ENCODE measurements around the gene PIGN. TPM values are rescaled to one million over a fixed set of nuclear protein-coding genes. Genes with fewer than 3 reads are reported as not detected.

Gene PIGN
- total RNA-seq, 1 experiment from 2014 or later, result 30.9 TPM

DNA sequence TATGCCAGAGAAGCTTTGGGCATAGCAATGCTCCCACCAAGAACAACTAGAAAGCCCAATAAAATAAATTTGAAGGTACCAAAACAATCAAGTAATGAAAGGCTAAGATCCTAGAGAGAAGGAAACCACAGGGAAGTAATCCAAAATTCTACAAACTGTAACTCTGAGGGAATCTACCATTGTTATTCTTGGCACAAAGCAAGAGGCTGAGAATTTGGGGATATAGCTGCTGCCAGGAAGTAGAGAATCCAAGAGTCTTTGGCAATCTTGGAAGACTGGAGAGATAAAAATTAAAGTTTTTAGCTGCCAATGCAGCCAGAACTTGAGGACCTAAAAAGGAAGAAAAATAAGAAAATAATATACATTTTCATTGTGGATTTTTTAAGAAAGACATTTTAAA is 68.5 kb downstream of the PIGN start:
- Mint-ChIP-seq H3K27me3 (ENCODE audit: low read depth) (no peaks in the 10 kb centered on the region), H3K4me3 (no peak overlapping the region), H3K36me3 (ENCODE audit: insufficient read depth in 1 of 3, low read depth in 3 of 3) (no peaks in the 10 kb centered on the region; a peak in 2 of 7 replicates), H3K27ac (peak overlapping the region in 1 of 3 experiments; percentile 16; a peak in 1 of 7 replicates), H3K9me3 (peaks cover 0 to 2% of the 10 kb centered on the region in 2 experiments; a peak in 2 of 5 replicates), H3K4me1 (no peaks in the 10 kb centered on the region)
- Histone ChIP-seq H2AFZ (ENCODE audit: low read length) (no peak overlapping the region), H3K9ac (ENCODE audit: extremely low read depth, insufficient read length, low read length) (no peak overlapping the region), H3K14ac (ENCODE audit: insufficient read depth, low read length) (no peak overlapping the region), H2BK12ac (ENCODE audit: insufficient read length, low read depth, low read length) (no peak overlapping the region), H3K4ac (ENCODE audit: low read depth, low read length) (no peak overlapping the region), H3K56ac (ENCODE audit: insufficient read length, low read depth, low read length) (no peak overlapping the region), H2BK120ac (ENCODE audit: low read depth, low read length, poor library complexity, severe bottlenecking) (no peak overlapping the region), H3K4me1 (ENCODE audit: insufficient read depth, low read length) (no peaks in the 10 kb centered on the region), H4K8ac (replicated peaks; ENCODE audit: insufficient read length, low read depth, low read length) (no peak overlapping the region), H3T11ph (ENCODE audit: low read length) (no peak overlapping the region), H3K9me3 (ENCODE audit: control insufficient read depth, low read depth, low read length) (no peaks in the 10 kb centered on the region), H3K27ac (ENCODE audit: insufficient read length, low read depth, low read length) (no peak overlapping the region), H3K27me3 (ENCODE audit: insufficient read depth, low read length) (no peaks in the 10 kb centered on the region), H2AK5ac (ENCODE audit: insufficient read length, low read length) (no peak overlapping the region), H4K20me1 (ENCODE audit: control insufficient read depth, insufficient read depth, insufficient read length) (no peaks in the 10 kb centered on the region), H3K4me2 (ENCODE audit: insufficient read depth, insufficient read length, low read length) (no peak overlapping the region), H3K23ac (ENCODE audit: insufficient read length, low read depth, low read length) (no peak overlapping the region), H2BK5ac (ENCODE audit: insufficient read length, low read length) (no peak overlapping the region), H4K5ac (ENCODE audit: insufficient read length, low read depth, low read length) (no peak overlapping the region), H3K79me2 (ENCODE audit: insufficient read depth, low read length) (no peaks in the 10 kb centered on the region), H3K18ac (ENCODE audit: insufficient read length, low read depth, low read length) (no peak overlapping the region), H3K79me1 (ENCODE audit: insufficient read depth, low read depth, low read length, poor library complexity, severe bottlenecking) (no peaks in the 10 kb centered on the region), H4K91ac (ENCODE audit: insufficient read length, low read depth, low read length) (no peak overlapping the region), H2BK15ac (ENCODE audit: low read depth, low read length) (no peak overlapping the region), H2BK20ac (ENCODE audit: low read depth, low read length, poor library complexity, severe bottlenecking) (no peak overlapping the region), H3K23me2 (ENCODE audit: insufficient read length, low read depth, low read length, poor library complexity, severe bottlenecking) (no peaks in the 10 kb centered on the region)
- DNase-seq, result no peak
- TF ChIP-seq, protein P1, sequence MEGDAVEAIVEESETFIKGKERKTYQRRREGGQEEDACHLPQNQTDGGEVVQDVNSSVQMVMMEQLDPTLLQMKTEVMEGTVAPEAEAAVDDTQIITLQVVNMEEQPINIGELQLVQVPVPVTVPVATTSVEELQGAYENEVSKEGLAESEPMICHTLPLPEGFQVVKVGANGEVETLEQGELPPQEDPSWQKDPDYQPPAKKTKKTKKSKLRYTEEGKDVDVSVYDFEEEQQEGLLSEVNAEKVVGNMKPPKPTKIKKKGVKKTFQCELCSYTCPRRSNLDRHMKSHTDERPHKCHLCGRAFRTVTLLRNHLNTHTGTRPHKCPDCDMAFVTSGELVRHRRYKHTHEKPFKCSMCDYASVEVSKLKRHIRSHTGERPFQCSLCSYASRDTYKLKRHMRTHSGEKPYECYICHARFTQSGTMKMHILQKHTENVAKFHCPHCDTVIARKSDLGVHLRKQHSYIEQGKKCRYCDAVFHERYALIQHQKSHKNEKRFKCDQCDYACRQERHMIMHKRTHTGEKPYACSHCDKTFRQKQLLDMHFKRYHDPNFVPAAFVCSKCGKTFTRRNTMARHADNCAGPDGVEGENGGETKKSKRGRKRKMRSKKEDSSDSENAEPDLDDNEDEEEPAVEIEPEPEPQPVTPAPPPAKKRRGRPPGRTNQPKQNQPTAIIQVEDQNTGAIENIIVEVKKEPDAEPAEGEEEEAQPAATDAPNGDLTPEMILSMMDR (conservative IDR thresholded peaks at IDR 0.05), result no peak

Measured in H9 (cell line).